ENCODE results near the gene DEPP1.
A peak's percentile ranks its signal among the peaks of the same experiment; 100 is the strongest.

DEPP1 gene

GRCh38 chr10:44935966-44936295, 42.7 kb downstream of the DEPP1 start:
- TF ChIP-seq, protein P1, sequence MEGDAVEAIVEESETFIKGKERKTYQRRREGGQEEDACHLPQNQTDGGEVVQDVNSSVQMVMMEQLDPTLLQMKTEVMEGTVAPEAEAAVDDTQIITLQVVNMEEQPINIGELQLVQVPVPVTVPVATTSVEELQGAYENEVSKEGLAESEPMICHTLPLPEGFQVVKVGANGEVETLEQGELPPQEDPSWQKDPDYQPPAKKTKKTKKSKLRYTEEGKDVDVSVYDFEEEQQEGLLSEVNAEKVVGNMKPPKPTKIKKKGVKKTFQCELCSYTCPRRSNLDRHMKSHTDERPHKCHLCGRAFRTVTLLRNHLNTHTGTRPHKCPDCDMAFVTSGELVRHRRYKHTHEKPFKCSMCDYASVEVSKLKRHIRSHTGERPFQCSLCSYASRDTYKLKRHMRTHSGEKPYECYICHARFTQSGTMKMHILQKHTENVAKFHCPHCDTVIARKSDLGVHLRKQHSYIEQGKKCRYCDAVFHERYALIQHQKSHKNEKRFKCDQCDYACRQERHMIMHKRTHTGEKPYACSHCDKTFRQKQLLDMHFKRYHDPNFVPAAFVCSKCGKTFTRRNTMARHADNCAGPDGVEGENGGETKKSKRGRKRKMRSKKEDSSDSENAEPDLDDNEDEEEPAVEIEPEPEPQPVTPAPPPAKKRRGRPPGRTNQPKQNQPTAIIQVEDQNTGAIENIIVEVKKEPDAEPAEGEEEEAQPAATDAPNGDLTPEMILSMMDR (IDR thresholded peaks at IDR 0.05) = no peak
- DNase-seq = no peak
- Histone ChIP-seq H3K9me3 (no peaks in the 10 kb centered on the region), H3K27me3 (no peaks in the 10 kb centered on the region), H3K36me3 (no peaks in the 10 kb centered on the region), H3K4me3 (no peak overlapping the region), H3K4me1 (peaks cover 0 to 34% (median 22%) of the 10 kb centered on the region in 4 donors), H3K27ac (peak overlapping the region; percentile 53 to 63)
- intact Hi-C loops (cut with DNase I; ENCODE audit: low total_unique reads) = loop anchor here (10.0 kb wide), 1 partner anchor 309 kb away; no protein-coding TSS in a partner anchor

GRCh38 chr10:44935201-44935965, 43.2 kb downstream of the DEPP1 start:
- peak in 1 of 2 donors; percentile 78 for DNase-seq
- intact Hi-C loops (cut with DNase I; ENCODE audit: low total_unique reads) = loop anchor here (10.0 kb wide), 1 partner anchor 309 kb away; no protein-coding TSS in a partner anchor

DNA sequence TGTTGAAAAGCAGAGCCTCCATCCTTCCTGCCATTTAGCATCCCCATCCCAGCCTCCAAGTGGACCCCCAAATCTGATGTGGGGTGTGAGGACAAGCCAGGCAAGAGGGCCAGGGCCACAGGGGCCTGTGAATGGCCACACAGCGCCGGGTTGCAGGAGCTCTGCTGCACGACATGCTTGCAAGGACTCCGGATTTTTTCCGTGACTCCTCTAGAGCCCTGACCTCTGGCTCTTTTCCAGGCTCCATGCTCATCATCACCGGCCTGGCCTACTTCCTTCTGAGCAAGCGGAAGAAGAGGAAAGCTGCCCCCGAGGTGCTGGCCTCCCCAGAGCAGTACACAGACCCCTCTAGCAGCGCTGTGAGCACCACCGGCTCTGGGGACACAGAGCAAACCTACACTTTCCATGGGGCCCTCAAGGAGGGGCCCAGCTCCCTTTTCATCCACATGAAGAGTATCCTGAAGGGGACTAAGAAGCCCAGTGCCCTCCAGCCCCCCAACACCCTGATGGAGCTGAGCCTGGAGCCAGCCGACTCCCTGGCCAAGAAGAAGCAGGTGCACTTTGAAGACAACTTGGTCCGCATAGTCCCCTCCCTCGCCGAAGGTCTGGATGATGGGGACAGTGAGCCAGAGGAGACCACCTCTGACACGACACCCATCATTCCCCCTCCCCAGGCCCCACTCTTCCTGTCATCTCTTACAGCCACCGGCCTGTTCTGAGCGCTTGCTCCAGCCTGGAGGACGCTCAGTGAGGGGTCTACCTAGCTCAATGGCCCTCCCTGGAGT, 44.0 kb downstream of the DEPP1 start:
- peak overlapping the region; percentile 53 to 63 for H3K27ac ChIP-seq
- no peaks in the 10 kb centered on the region for H3K9me3 ChIP-seq
- no peaks in the 10 kb centered on the region for H3K27me3 ChIP-seq
- peaks cover 0 to 34% (median 22%) of the 10 kb centered on the region in 4 donors for H3K4me1 ChIP-seq
- no peaks in the 10 kb centered on the region for H3K36me3 ChIP-seq
- no peak overlapping the region for H3K4me3 ChIP-seq
- DNase-seq = peak in 1 of 2 donors; percentile 67
- intact Hi-C loops (cut with DNase I; ENCODE audit: low total_unique reads) = loop anchor here (10.0 kb wide), 1 partner anchor 310 kb away; no protein-coding TSS in a partner anchor
- TF ChIP-seq, protein P1 (IDR thresholded peaks at IDR 0.05) = no peak

More at GRCh38 chr10:44935201-44935965, 43.2 kb downstream of the DEPP1 start:
- H3K27ac ChIP-seq = peak overlapping the region; percentile 53 to 63
- no peaks in the 10 kb centered on the region for H3K27me3 ChIP-seq
- peaks cover 0 to 34% (median 22%) of the 10 kb centered on the region in 4 donors for H3K4me1 ChIP-seq
- TF ChIP-seq, protein P1 (IDR thresholded peaks at IDR 0.05) = no peak
- no peaks in the 10 kb centered on the region for H3K9me3 ChIP-seq
- no peaks in the 10 kb centered on the region for H3K36me3 ChIP-seq
- H3K4me3 ChIP-seq = no peak overlapping the region

DNA sequence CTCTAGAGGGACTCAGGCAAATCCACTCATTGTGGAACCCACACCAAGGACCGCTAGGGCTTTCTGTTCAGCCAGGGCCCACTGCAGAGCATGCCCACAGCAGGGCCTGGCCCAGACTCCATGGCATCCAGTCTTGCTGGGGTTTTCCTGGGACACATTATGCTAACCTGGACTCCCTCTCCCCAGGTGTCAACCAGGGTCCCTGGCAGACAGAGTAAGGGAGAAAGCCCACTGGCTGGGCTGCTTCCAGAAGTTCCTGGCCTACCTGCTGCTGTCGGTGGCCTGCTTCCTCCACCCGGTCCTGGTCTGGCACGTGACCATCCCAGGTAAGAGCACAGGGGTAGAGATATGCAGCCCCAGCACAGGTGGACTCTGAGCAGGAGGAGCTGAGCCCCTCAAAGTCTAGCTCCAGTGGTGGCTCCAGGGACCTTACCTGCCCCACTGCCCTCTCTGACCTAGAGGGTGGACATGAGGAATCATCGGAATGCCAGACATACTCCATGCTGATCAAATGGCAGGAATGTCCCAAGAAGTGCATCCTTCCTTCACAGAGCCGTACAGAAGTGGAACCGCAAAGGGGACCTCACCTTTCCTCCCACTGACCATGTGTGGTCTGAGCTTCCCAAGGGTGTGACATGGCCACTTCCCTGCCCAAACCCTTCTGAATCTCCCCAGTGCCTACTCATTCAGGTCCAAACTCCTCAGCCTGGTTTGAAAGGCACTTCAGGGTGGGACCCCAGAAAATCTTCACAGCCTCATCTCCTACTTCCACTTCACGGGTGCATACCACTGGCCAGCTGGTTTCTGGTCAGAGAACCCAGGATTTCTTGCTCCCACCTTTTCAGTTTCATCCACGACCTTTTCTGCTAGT, 44.9 kb downstream of the DEPP1 start:
- TF ChIP-seq, protein P1 (IDR thresholded peaks at IDR 0.05) = no peak
- intact Hi-C loops (cut with DNase I; ENCODE audit: low total_unique reads) = loop anchor here (10.0 kb wide), 1 partner anchor 311 kb away; no protein-coding TSS in a partner anchor
- Histone ChIP-seq H3K27me3 (no peaks in the 10 kb centered on the region), H3K4me1 (peaks cover 0 to 34% (median 22%) of the 10 kb centered on the region in 4 donors), H3K4me3 (no peak overlapping the region), H3K27ac (no peak overlapping the region), H3K36me3 (no peaks in the 10 kb centered on the region), H3K9me3 (no peaks in the 10 kb centered on the region)
- no peak for DNase-seq

Data from tibial artery (tissue), 4 donors.